Parathyroid adenoma (tissue), 2 donors: ENCODE data around the gene CSF1R.

Experiments
- H2AFZ ChIP-seq: fragments of 300-600 bp; sonication (generic); one replicate; pipeline ENCODE4 v1.7.0; 2017; ENCODE audit warnings: antibody characterized with exemption, mild to moderate bottlenecking
- H3K27ac ChIP-seq: fragments of 300-600 bp; sonication (generic); one replicate; pipeline ENCODE4 v1.7.0; 2017
- H3K27me3 ChIP-seq: fragments of 300-600 bp; sonication (generic); one replicate; pipeline ENCODE4 v1.7.0; 2017; ENCODE audit warnings: low read length; ENCODE audit not compliant: control insufficient read depth, insufficient read depth
- H3K36me3 ChIP-seq: fragments of 300-600 bp; sonication (generic); one replicate; pipeline ENCODE4 v1.7.0; 2017; ENCODE audit warnings: low read length; ENCODE audit not compliant: control insufficient read depth, insufficient read depth
- H3K4me1 ChIP-seq: fragments of 300-600 bp; sonication (generic); one replicate; pipeline ENCODE4 v1.7.0; 2017; ENCODE audit warnings: control low read depth
- H3K4me2 ChIP-seq: fragments of 300-600 bp; sonication (generic); one replicate; pipeline ENCODE4 v1.7.0; 2017; ENCODE audit warnings: low read length
- H3K4me3 ChIP-seq: fragments of 300-600 bp; sonication (generic); one replicate; pipeline ENCODE4 v1.7.0; 2017; ENCODE audit warnings: low read depth, low read length
- H3K79me2 ChIP-seq: fragments of 300-600 bp; sonication (generic); one replicate; pipeline ENCODE4 v1.7.0; 2017; ENCODE audit warnings: control low read depth
- H3K9ac ChIP-seq: fragments of 300-600 bp; sonication (generic); one replicate; pipeline ENCODE4 v1.7.0; 2017; ENCODE audit warnings: mild to moderate bottlenecking
- H3K9me3 ChIP-seq: fragments of 300-600 bp; sonication (generic); one replicate; pipeline ENCODE4 v1.7.0; 2017; ENCODE audit warnings: low read length; ENCODE audit not compliant: control insufficient read depth
- CTCF ChIP-seq: fragments of 300-600 bp; sonication (generic); IDR thresholded peaks from one replicate; pipeline ENCODE4 v1.7.0; 2017; ENCODE audit warnings: antibody characterized with exemption, mild to moderate bottlenecking
- donor health status: primary hyperparathyroidism.

Gene CSF1R

DNA sequence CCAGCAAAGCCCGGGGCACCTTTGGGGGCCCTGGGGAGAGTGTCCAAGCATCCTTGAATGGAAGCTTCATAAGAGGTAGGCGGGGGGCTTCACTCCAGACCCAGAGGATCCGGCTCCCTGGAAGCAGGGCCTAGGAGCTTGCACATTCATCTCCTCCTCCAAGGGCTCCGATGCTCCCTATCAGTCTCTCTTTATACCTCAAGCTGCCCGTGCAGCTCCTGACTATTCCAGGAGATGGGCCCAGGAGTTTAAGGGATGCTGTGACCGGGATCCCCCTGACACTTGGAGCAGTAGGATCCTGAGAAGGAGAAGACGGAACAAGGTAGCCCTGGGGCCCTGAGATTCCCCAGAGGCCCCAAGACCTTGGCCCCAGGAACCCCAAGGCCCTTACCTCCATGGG is 25.9 kb downstream of the CSF1R start:
- no peak overlapping the region for H3K9ac ChIP-seq
- H2AFZ ChIP-seq = no peak overlapping the region
- no peaks in the 10 kb centered on the region for H3K9me3 ChIP-seq
- H3K4me1 ChIP-seq = peaks cover 8% of the 10 kb centered on the region
- no peak overlapping the region for H3K27ac ChIP-seq
- no peaks in the 10 kb centered on the region for H3K27me3 ChIP-seq
- no peak overlapping the region for H3K4me3 ChIP-seq
- H3K36me3 ChIP-seq = no peaks in the 10 kb centered on the region
- no peak overlapping the region for H3K4me2 ChIP-seq
- no peak for TF ChIP-seq CTCF
- H3K79me2 ChIP-seq = no peaks in the 10 kb centered on the region

- no peak for TF ChIP-seq CTCF
- no peak overlapping the region for H3K27ac ChIP-seq
Observed at GRCh38 chr5:150059623-150060022, 26.7 kb downstream of the CSF1R start.

DNA sequence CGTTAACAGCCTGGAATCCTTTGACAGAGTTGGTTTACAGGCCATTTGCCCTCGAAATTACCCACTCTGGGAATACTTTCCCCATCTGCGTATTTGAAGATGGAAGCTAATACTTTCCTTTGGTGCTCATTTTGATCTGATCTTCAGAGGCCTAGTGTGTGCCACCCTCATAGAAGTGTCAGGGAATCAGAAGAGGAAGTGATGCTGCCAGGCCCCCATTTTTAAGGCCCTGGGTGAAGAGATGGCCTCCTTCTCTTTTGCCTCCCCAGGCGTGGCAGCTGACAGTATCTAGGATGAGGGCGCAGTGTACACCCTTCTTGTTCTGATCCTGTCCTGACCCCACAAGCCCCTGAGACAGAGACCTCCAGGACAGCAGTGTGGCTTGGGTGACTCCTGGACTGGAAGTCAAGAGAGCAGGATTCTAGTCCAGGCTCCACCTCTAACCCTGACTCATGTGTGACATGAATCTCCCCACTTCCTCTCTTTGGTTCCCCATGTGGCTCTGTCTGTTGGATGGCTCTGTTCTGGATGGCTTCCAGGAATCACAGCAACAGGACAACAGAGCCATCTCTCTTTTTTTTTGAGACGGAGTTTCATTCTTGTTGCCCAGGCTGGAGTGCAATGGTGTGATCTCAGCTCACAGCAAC is 27.8 kb downstream of the CSF1R start:
- Histone ChIP-seq H3K79me2 (no peaks in the 10 kb centered on the region), H3K9ac (no peak overlapping the region), H2AFZ (no peak overlapping the region), H3K4me3 (no peak overlapping the region), H3K36me3 (no peaks in the 10 kb centered on the region), H3K27ac (no peak overlapping the region), H3K4me1 (peaks cover 4% of the 10 kb centered on the region), H3K9me3 (no peaks in the 10 kb centered on the region), H3K4me2 (no peak overlapping the region), H3K27me3 (no peaks in the 10 kb centered on the region)
- no peak for TF ChIP-seq CTCF

More at GRCh38 chr5:150059623-150060022, 26.7 kb downstream of the CSF1R start:
- Histone ChIP-seq H3K36me3 (no peaks in the 10 kb centered on the region), H3K9me3 (no peaks in the 10 kb centered on the region), H3K27me3 (no peaks in the 10 kb centered on the region), H3K4me3 (no peak overlapping the region), H3K9ac (no peak overlapping the region), H3K79me2 (no peaks in the 10 kb centered on the region), H3K4me1 (peaks cover 4% of the 10 kb centered on the region), H3K4me2 (no peak overlapping the region), H2AFZ (no peak overlapping the region)

- Histone ChIP-seq H3K4me1 (peaks cover 4% of the 10 kb centered on the region), H3K79me2 (no peaks in the 10 kb centered on the region), H3K36me3 (no peaks in the 10 kb centered on the region), H3K27me3 (no peaks in the 10 kb centered on the region), H3K9ac (no peak overlapping the region), H2AFZ (no peak overlapping the region), H3K4me2 (no peak overlapping the region), H3K27ac (no peak overlapping the region), H3K9me3 (no peaks in the 10 kb centered on the region), H3K4me3 (no peak overlapping the region)
- no peak for TF ChIP-seq CTCF
Observed at GRCh38 chr5:150057996-150058395, 28.4 kb downstream of the CSF1R start.

GRCh38 chr5:150057511-150057910 is 28.8 kb downstream of the CSF1R start:
- no peak overlapping the region for H3K27ac ChIP-seq
- no peaks in the 10 kb centered on the region for H3K9me3 ChIP-seq
- H3K4me2 ChIP-seq = no peak overlapping the region
- H3K36me3 ChIP-seq = no peaks in the 10 kb centered on the region
- no peak overlapping the region for H2AFZ ChIP-seq
- no peak for TF ChIP-seq CTCF
- no peaks in the 10 kb centered on the region for H3K27me3 ChIP-seq
- peaks cover 4% of the 10 kb centered on the region for H3K4me1 ChIP-seq
- H3K9ac ChIP-seq = no peak overlapping the region
- no peaks in the 10 kb centered on the region for H3K79me2 ChIP-seq
- no peak overlapping the region for H3K4me3 ChIP-seq
